Parathyroid adenoma (tissue), 2 donors: Measurements from ENCODE around the gene ZDHHC24.

Experiments
- H2AFZ ChIP-seq: fragments of 300-600 bp; sonication (generic); one replicate; pipeline ENCODE4 v1.7.0; 2017; ENCODE audit warnings: antibody characterized with exemption, mild to moderate bottlenecking
- H3K27ac ChIP-seq: fragments of 300-600 bp; sonication (generic); one replicate; pipeline ENCODE4 v1.7.0; 2017
- H3K27me3 ChIP-seq: fragments of 300-600 bp; sonication (generic); one replicate; pipeline ENCODE4 v1.7.0; 2017; ENCODE audit warnings: low read length; ENCODE audit not compliant: control insufficient read depth, insufficient read depth
- H3K36me3 ChIP-seq: fragments of 300-600 bp; sonication (generic); one replicate; pipeline ENCODE4 v1.7.0; 2017; ENCODE audit warnings: low read length; ENCODE audit not compliant: control insufficient read depth, insufficient read depth
- H3K4me1 ChIP-seq: fragments of 300-600 bp; sonication (generic); one replicate; pipeline ENCODE4 v1.7.0; 2017; ENCODE audit warnings: control low read depth
- H3K4me2 ChIP-seq: fragments of 300-600 bp; sonication (generic); one replicate; pipeline ENCODE4 v1.7.0; 2017; ENCODE audit warnings: low read length
- H3K4me3 ChIP-seq: fragments of 300-600 bp; sonication (generic); one replicate; pipeline ENCODE4 v1.7.0; 2017; ENCODE audit warnings: low read depth, low read length
- H3K79me2 ChIP-seq: fragments of 300-600 bp; sonication (generic); one replicate; pipeline ENCODE4 v1.7.0; 2017; ENCODE audit warnings: control low read depth
- H3K9ac ChIP-seq: fragments of 300-600 bp; sonication (generic); one replicate; pipeline ENCODE4 v1.7.0; 2017; ENCODE audit warnings: mild to moderate bottlenecking
- H3K9me3 ChIP-seq: fragments of 300-600 bp; sonication (generic); one replicate; pipeline ENCODE4 v1.7.0; 2017; ENCODE audit warnings: low read length; ENCODE audit not compliant: control insufficient read depth
- CTCF ChIP-seq: fragments of 300-600 bp; sonication (generic); IDR thresholded peaks from one replicate; pipeline ENCODE4 v1.7.0; 2017; ENCODE audit warnings: antibody characterized with exemption, mild to moderate bottlenecking
- donor health status: primary hyperparathyroidism.

Gene ZDHHC24

GRCh38 chr11:66480117-66480938 is 65.5 kb downstream of the ZDHHC24 start, which contains the start of gene DPP3:
Gene DPP3, plus strand, starts transcription at chr11:66480434. Its CDS starts 1,767 bp downstream, at chr11:66482201.
- Histone ChIP-seq H3K4me1 (no peaks in the 10 kb centered on the region), H3K79me2 (no peaks in the 10 kb centered on the region), H2AFZ (peak within 1 kb of the TSS; percentile 72), H3K9me3 (no peaks in the 10 kb centered on the region), H3K27me3 (no peaks in the 10 kb centered on the region), H3K4me2 (peak within 1 kb of the TSS; percentile 88), H3K36me3 (no peaks in the 10 kb centered on the region), H3K9ac (no peak within 1 kb of the TSS), H3K27ac (peak within 1 kb of the TSS; percentile 75), H3K4me3 (peak within 1 kb of the TSS; percentile 80)
- no peak for TF ChIP-seq CTCF

- H2AFZ ChIP-seq: peak overlapping the region; percentile 72
- H3K27ac ChIP-seq: peak overlapping the region; percentile 75
- no peaks in the 10 kb centered on the region for H3K79me2 ChIP-seq
- H3K9me3 ChIP-seq: no peaks in the 10 kb centered on the region
- TF ChIP-seq CTCF: no peak
- no peaks in the 10 kb centered on the region for H3K4me1 ChIP-seq
- peak overlapping the region; percentile 80 for H3K4me3 ChIP-seq
- no peaks in the 10 kb centered on the region for H3K36me3 ChIP-seq
- peak overlapping the region; percentile 88 for H3K4me2 ChIP-seq
- H3K27me3 ChIP-seq: no peaks in the 10 kb centered on the region
- no peak overlapping the region for H3K9ac ChIP-seq
Observed at GRCh38 chr11:66479394-66480116, 66.3 kb downstream of the ZDHHC24 start.

- Histone ChIP-seq H3K9me3 (no peaks in the 10 kb centered on the region), H3K36me3 (no peaks in the 10 kb centered on the region)
- peak; percentile 48 for TF ChIP-seq CTCF
Observed at GRCh38 chr11:66478729-66479393, 67.0 kb downstream of the ZDHHC24 start.

GRCh38 chr11:66477263-66478201 is 68.3 kb downstream of the ZDHHC24 start:
- Histone ChIP-seq H3K4me2 (no peak overlapping the region), H3K27ac (no peak overlapping the region), H2AFZ (no peak overlapping the region), H3K36me3 (no peaks in the 10 kb centered on the region), H3K27me3 (no peaks in the 10 kb centered on the region), H3K9ac (no peak overlapping the region), H3K79me2 (no peaks in the 10 kb centered on the region), H3K4me3 (no peak overlapping the region), H3K4me1 (no peaks in the 10 kb centered on the region), H3K9me3 (no peaks in the 10 kb centered on the region)
- TF ChIP-seq CTCF: no peak

More at GRCh38 chr11:66478729-66479393, 67.0 kb downstream of the ZDHHC24 start:
- H3K27ac ChIP-seq: peak overlapping the region; percentile 75
- no peaks in the 10 kb centered on the region for H3K79me2 ChIP-seq
- no peak overlapping the region for H2AFZ ChIP-seq
- H3K4me3 ChIP-seq: peak overlapping the region; percentile 80
- H3K27me3 ChIP-seq: no peaks in the 10 kb centered on the region
- no peak overlapping the region for H3K9ac ChIP-seq
- peak overlapping the region; percentile 88 for H3K4me2 ChIP-seq
- no peaks in the 10 kb centered on the region for H3K4me1 ChIP-seq
